NB4 (cell line): ENCODE results near the gene SH3PXD2A.

Experiments used
- MYC ChIP-seq: IDR thresholded peaks from 2 replicates; pipeline ENCODE4 v1.6.1; 2011; ENCODE audit warnings: low read depth, low read length
- POLR2A ChIP-seq: IDR thresholded peaks from 2 replicates; pipeline ENCODE4 v1.6.1; 2011; ENCODE audit warnings: mild to moderate bottlenecking; ENCODE audit not compliant: insufficient read length; ENCODE audit errors: extremely low read depth
- TF ChIP-seq, protein P1 (sequence below): IDR thresholded peaks from one replicate; pipeline ENCODE4 v1.5.1; 2012; ENCODE audit warnings: low read depth, low read length

DNA sequence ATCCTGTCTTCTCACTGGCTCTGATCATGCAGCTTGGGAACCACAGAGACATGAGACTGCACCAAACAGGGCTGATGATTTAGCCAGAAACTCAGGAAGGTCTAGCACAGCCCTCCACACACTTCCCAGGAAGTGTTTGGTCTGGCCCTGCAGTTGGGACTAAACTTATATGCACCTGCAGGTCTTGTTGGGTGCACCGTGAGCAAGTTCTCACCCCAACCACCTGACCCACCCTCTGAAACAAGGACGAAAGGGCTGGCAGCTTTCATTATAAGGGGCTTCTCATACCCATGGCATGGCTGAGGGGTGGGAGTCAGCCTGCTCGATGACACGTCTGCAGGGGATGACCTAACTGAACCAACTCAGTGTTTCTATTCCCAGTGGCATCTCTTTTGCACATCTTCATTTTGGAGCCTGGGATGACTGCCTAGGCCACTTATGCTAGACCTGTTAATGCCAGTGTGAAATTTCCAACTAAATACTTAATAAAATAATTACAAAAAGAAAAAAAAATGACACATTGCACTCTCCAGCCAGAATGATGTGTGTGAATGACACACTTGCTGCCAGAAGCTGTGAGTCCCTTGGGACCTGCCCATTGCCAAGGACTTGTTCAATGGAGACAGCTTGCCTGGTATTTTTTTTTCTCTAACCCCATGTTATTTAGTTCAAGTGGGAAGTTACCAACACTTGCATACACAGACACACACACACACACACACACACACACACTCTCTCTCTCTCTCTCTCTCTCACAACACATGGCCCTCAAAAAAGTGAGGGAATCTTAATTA lies 259.2 kb downstream of the SH3PXD2A start:
- TF ChIP-seq, protein P1, sequence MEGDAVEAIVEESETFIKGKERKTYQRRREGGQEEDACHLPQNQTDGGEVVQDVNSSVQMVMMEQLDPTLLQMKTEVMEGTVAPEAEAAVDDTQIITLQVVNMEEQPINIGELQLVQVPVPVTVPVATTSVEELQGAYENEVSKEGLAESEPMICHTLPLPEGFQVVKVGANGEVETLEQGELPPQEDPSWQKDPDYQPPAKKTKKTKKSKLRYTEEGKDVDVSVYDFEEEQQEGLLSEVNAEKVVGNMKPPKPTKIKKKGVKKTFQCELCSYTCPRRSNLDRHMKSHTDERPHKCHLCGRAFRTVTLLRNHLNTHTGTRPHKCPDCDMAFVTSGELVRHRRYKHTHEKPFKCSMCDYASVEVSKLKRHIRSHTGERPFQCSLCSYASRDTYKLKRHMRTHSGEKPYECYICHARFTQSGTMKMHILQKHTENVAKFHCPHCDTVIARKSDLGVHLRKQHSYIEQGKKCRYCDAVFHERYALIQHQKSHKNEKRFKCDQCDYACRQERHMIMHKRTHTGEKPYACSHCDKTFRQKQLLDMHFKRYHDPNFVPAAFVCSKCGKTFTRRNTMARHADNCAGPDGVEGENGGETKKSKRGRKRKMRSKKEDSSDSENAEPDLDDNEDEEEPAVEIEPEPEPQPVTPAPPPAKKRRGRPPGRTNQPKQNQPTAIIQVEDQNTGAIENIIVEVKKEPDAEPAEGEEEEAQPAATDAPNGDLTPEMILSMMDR, result no peak
- TF ChIP-seq MYC, result no peak
- TF ChIP-seq POLR2A, result no peak
